ENCODE measurements around the gene CC2D1A.

DNA sequence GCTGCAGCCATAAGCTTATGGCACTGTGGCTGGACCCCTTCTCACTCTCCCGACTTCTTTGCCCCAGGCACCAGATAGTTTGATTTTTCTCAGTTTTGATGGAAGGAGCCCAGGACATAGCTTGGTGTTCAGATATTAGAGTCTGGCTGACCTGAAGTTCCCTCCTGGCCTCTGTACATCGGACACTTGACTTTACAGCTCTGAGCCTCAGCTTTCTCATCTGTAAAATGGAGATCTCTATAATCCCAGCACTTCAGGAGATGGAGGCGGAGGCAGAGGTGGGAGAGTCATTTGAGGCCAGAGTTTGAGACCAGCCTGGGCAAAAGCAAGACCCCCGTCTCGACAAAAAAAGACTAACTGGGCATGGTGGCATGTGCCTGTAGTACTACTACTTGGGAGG is 909 bp downstream of the CC2D1A start:
- TF ChIP-seq POLR2A (IDR thresholded peaks at IDR 0.05): no peak
- TF ChIP-seq, protein P1, sequence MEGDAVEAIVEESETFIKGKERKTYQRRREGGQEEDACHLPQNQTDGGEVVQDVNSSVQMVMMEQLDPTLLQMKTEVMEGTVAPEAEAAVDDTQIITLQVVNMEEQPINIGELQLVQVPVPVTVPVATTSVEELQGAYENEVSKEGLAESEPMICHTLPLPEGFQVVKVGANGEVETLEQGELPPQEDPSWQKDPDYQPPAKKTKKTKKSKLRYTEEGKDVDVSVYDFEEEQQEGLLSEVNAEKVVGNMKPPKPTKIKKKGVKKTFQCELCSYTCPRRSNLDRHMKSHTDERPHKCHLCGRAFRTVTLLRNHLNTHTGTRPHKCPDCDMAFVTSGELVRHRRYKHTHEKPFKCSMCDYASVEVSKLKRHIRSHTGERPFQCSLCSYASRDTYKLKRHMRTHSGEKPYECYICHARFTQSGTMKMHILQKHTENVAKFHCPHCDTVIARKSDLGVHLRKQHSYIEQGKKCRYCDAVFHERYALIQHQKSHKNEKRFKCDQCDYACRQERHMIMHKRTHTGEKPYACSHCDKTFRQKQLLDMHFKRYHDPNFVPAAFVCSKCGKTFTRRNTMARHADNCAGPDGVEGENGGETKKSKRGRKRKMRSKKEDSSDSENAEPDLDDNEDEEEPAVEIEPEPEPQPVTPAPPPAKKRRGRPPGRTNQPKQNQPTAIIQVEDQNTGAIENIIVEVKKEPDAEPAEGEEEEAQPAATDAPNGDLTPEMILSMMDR (IDR thresholded peaks at IDR 0.05): no peak

Data from body of pancreas (tissue), 4 donors.